Measurements from ENCODE around the gene PIP4P1. TPM values are rescaled to one million over a fixed set of nuclear protein-coding genes. Genes with fewer than 3 reads are reported as not detected.

PIP4P1 gene
- total and polyA plus RNA-seq, 4 donors = 15.8 to 42.7 (median 26.8) TPM

GRCh38 chr14:20421267-20421666 lies 40.0 kb downstream of the PIP4P1 start:
- ATAC-seq (ENCODE audit: low FRiP score) = no peak
- 19 to 21% methylated on average over 2 of the region's 2 CpGs for WGBS, 2 donors
- no peaks in the 10 kb centered on the region for H3K4me1 ChIP-seq (ENCODE audit: control insufficient read depth in 1 of 2, insufficient read depth in 2 of 2, low read length in 2 of 2)
- no peaks in the 10 kb centered on the region for H3K27me3 ChIP-seq (ENCODE audit: control insufficient read depth in 1 of 2, insufficient read depth in 2 of 2, low read length in 1 of 2)
- H3K9me3 ChIP-seq (ENCODE audit: control insufficient read depth, low read length) = no peaks in the 10 kb centered on the region
- H3K4me3 ChIP-seq (ENCODE audit: low read length in 2 of 2) = no peak overlapping the region
- DNase-seq = no peak
- intact Hi-C loops (cut with DNase I) = no loop called here
- no peak overlapping the region for H3K27ac ChIP-seq (ENCODE audit: low read depth in 1 of 2, low read length in 2 of 2)
- H3K36me3 ChIP-seq (ENCODE audit: control insufficient read depth in 1 of 2, insufficient read depth in 2 of 2, low read length in 1 of 2) = no peaks in the 10 kb centered on the region

- no peak overlapping the region for H3K27ac ChIP-seq (ENCODE audit: low read depth in 1 of 2, low read length in 2 of 2)
- H3K9me3 ChIP-seq (ENCODE audit: control insufficient read depth, low read length) = no peaks in the 10 kb centered on the region
- no peaks in the 10 kb centered on the region for H3K36me3 ChIP-seq (ENCODE audit: control insufficient read depth in 1 of 2, insufficient read depth in 2 of 2, low read length in 1 of 2)
- ATAC-seq (ENCODE audit: low FRiP score) (no peak), DNase-seq (no peak)
- 34 to 58% methylated on average over 1 of the region's 1 CpG for WGBS, 2 donors
- H3K4me1 ChIP-seq (ENCODE audit: control insufficient read depth in 1 of 2, insufficient read depth in 2 of 2, low read length in 2 of 2) = no peaks in the 10 kb centered on the region
- intact Hi-C loops (cut with DNase I) = loop anchor here in 1 of 2 donors (5.0 kb wide), 2 partner anchors 193 to 263 kb away; partner anchors contain the start of gene RNASE4
- no peaks in the 10 kb centered on the region for H3K27me3 ChIP-seq (ENCODE audit: control insufficient read depth in 1 of 2, insufficient read depth in 2 of 2, low read length in 1 of 2)
- H3K4me3 ChIP-seq (ENCODE audit: low read length in 2 of 2) = no peak overlapping the region
Measured at GRCh38 chr14:20419419-20419818, 41.8 kb downstream of the PIP4P1 start.

GRCh38 chr14:20418501-20418909 lies 42.7 kb downstream of the PIP4P1 start:
- intact Hi-C loops (cut with DNase I) = loop anchor here in 1 of 2 donors (5.0 kb wide), 2 partner anchors 194 to 264 kb away; partner anchors contain the start of gene RNASE4
- no peak for DNase-seq

GRCh38 chr14:20417250-20418186 lies 43.7 kb downstream of the PIP4P1 start:
- 74 to 85% methylated on average over 7 of the region's 7 CpGs for WGBS, 2 donors
- Histone ChIP-seq H3K27ac (ENCODE audit: low read depth in 1 of 2, low read length in 2 of 2) (no peak overlapping the region), H3K27me3 (ENCODE audit: control insufficient read depth in 1 of 2, insufficient read depth in 2 of 2, low read length in 1 of 2) (no peaks in the 10 kb centered on the region), H3K4me3 (ENCODE audit: low read length in 2 of 2) (no peak overlapping the region), H3K4me1 (ENCODE audit: control insufficient read depth in 1 of 2, insufficient read depth in 2 of 2, low read length in 2 of 2) (no peaks in the 10 kb centered on the region), H3K36me3 (ENCODE audit: control insufficient read depth in 1 of 2, insufficient read depth in 2 of 2, low read length in 1 of 2) (no peaks in the 10 kb centered on the region), H3K9me3 (ENCODE audit: control insufficient read depth, low read length) (no peaks in the 10 kb centered on the region)
- intact Hi-C loops (cut with DNase I) = loop anchor here in 1 of 2 donors (5.0 kb wide), 2 partner anchors 195 to 265 kb away; partner anchors contain the start of gene RNASE4
- no peak for DNase-seq
- no peak for ATAC-seq (ENCODE audit: low FRiP score)

More at GRCh38 chr14:20418501-20418909, 42.7 kb downstream of the PIP4P1 start:
- 89 to 92% methylated on average over 2 of the region's 2 CpGs for WGBS, 2 donors
- no peaks in the 10 kb centered on the region for H3K4me1 ChIP-seq (ENCODE audit: control insufficient read depth in 1 of 2, insufficient read depth in 2 of 2, low read length in 2 of 2)
- no peaks in the 10 kb centered on the region for H3K27me3 ChIP-seq (ENCODE audit: control insufficient read depth in 1 of 2, insufficient read depth in 2 of 2, low read length in 1 of 2)
- ATAC-seq (ENCODE audit: low FRiP score) = no peak
- no peaks in the 10 kb centered on the region for H3K9me3 ChIP-seq (ENCODE audit: control insufficient read depth, low read length)
- no peak overlapping the region for H3K4me3 ChIP-seq (ENCODE audit: low read length in 2 of 2)
- no peaks in the 10 kb centered on the region for H3K36me3 ChIP-seq (ENCODE audit: control insufficient read depth in 1 of 2, insufficient read depth in 2 of 2, low read length in 1 of 2)
- H3K27ac ChIP-seq (ENCODE audit: low read depth in 1 of 2, low read length in 2 of 2) = no peak overlapping the region

- ATAC-seq (ENCODE audit: low FRiP score) = no peak
- WGBS, 2 donors = 92 to 95% methylated on average over 2 of the region's 2 CpGs
- no peak for DNase-seq
- Histone ChIP-seq H3K9me3 (ENCODE audit: control insufficient read depth, low read length) (no peaks in the 10 kb centered on the region), H3K27ac (ENCODE audit: low read depth in 1 of 2, low read length in 2 of 2) (no peak overlapping the region), H3K36me3 (ENCODE audit: control insufficient read depth in 1 of 2, insufficient read depth in 2 of 2, low read length in 1 of 2) (no peaks in the 10 kb centered on the region), H3K4me3 (ENCODE audit: low read length in 2 of 2) (no peak overlapping the region), H3K27me3 (ENCODE audit: control insufficient read depth in 1 of 2, insufficient read depth in 2 of 2, low read length in 1 of 2) (no peaks in the 10 kb centered on the region), H3K4me1 (ENCODE audit: control insufficient read depth in 1 of 2, insufficient read depth in 2 of 2, low read length in 2 of 2) (peaks cover 3 to 4% of the 10 kb centered on the region in 2 donors)
- intact Hi-C loops (cut with DNase I) = loop anchor here in 1 of 2 donors (5.0 kb wide), 2 partner anchors 196 to 266 kb away; partner anchors contain the start of gene RNASE4
Measured at GRCh38 chr14:20416223-20416622, 45.0 kb downstream of the PIP4P1 start.

- intact Hi-C loops (cut with DNase I) = loop anchor here in 1 of 2 donors (5.0 kb wide), 2 partner anchors 197 to 267 kb away; partner anchors contain the start of gene RNASE4
- no peak for ATAC-seq (ENCODE audit: low FRiP score)
Measured at GRCh38 chr14:20415782-20416206, 45.4 kb downstream of the PIP4P1 start.

GRCh38 chr14:20413744-20414082 lies 47.5 kb downstream of the PIP4P1 start:
- ATAC-seq (ENCODE audit: low FRiP score) = peak; percentile 42
- peak overlapping the region; percentile 74 to 99 for H3K27ac ChIP-seq (ENCODE audit: low read depth in 1 of 2, low read length in 2 of 2)
- peak overlapping the region; percentile 87 to 96 for H3K4me3 ChIP-seq (ENCODE audit: low read length in 2 of 2)
- intact Hi-C loops (cut with DNase I) = loop anchor here (2.0 to 5.0 kb wide), 4 partner anchors 44 to 269 kb away; partner anchors contain the start of genes APEX1 (in 2 of the 2) and PARP2 (in 1 of the 2)
- no peak for DNase-seq
- H3K9me3 ChIP-seq (ENCODE audit: control insufficient read depth, low read length) = no peaks in the 10 kb centered on the region
- WGBS, 2 donors = 0 to 1% methylated on average over 9 of the region's 9 CpGs
- H3K27me3 ChIP-seq (ENCODE audit: control insufficient read depth in 1 of 2, insufficient read depth in 2 of 2, low read length in 1 of 2) = no peaks in the 10 kb centered on the region
- peaks cover 3 to 7% of the 10 kb centered on the region in 2 donors for H3K4me1 ChIP-seq (ENCODE audit: control insufficient read depth in 1 of 2, insufficient read depth in 2 of 2, low read length in 2 of 2)
- H3K36me3 ChIP-seq (ENCODE audit: control insufficient read depth in 1 of 2, insufficient read depth in 2 of 2, low read length in 1 of 2) = no peaks in the 10 kb centered on the region

More at GRCh38 chr14:20415782-20416206, 45.4 kb downstream of the PIP4P1 start:
- Histone ChIP-seq H3K4me3 (ENCODE audit: low read length in 2 of 2) (no peak overlapping the region), H3K27me3 (ENCODE audit: control insufficient read depth in 1 of 2, insufficient read depth in 2 of 2, low read length in 1 of 2) (no peaks in the 10 kb centered on the region), H3K27ac (ENCODE audit: low read depth in 1 of 2, low read length in 2 of 2) (no peak overlapping the region), H3K9me3 (ENCODE audit: control insufficient read depth, low read length) (no peaks in the 10 kb centered on the region), H3K36me3 (ENCODE audit: control insufficient read depth in 1 of 2, insufficient read depth in 2 of 2, low read length in 1 of 2) (no peaks in the 10 kb centered on the region), H3K4me1 (ENCODE audit: control insufficient read depth in 1 of 2, insufficient read depth in 2 of 2, low read length in 2 of 2) (peaks cover 3 to 7% of the 10 kb centered on the region in 2 donors)
- no peak for DNase-seq
- WGBS, 2 donors = 43 to 51% methylated on average over 3 of the region's 3 CpGs

GRCh38 chr14:20412876-20413743 lies 48.1 kb downstream of the PIP4P1 start, which contains the start of gene TEP1:
Gene TEP1, minus strand, starts transcription at chr14:20413501. Its CDS starts 5,062 bp downstream, at chr14:20408439.
- no peaks in the 10 kb centered on the region for H3K9me3 ChIP-seq (ENCODE audit: control insufficient read depth, low read length)
- H3K4me3 ChIP-seq (ENCODE audit: low read length in 2 of 2) = peak within 1 kb of the TSS; percentile 87 to 96
- peaks cover 3 to 7% of the 10 kb centered on the region in 2 donors for H3K4me1 ChIP-seq (ENCODE audit: control insufficient read depth in 1 of 2, insufficient read depth in 2 of 2, low read length in 2 of 2)
- no peaks in the 10 kb centered on the region for H3K27me3 ChIP-seq (ENCODE audit: control insufficient read depth in 1 of 2, insufficient read depth in 2 of 2, low read length in 1 of 2)
- 0 to 1% methylated on average over 42 to 43 of the region's 43 CpGs for WGBS, 2 donors
- peak within 1 kb of the TSS; percentile 84 to 99 for H3K27ac ChIP-seq (ENCODE audit: low read depth in 1 of 2, low read length in 2 of 2)
- intact Hi-C loops (cut with DNase I) = loop anchor here (2.0 to 5.0 kb wide), 4 partner anchors 44 to 270 kb away; partner anchors contain the start of genes APEX1 (in 2 of the 2) and PARP2 (in 1 of the 2)
- peak; percentile 96 for ATAC-seq (ENCODE audit: low FRiP score)
- DNase-seq = peak; percentile 94 to 96
- H3K36me3 ChIP-seq (ENCODE audit: control insufficient read depth in 1 of 2, insufficient read depth in 2 of 2, low read length in 1 of 2) = no peaks in the 10 kb centered on the region
